Activated CD8-positive, alpha-beta memory T cell treated with anti-CD3 and anti-CD28 coated beads, Interleukin-2, amount 10 ng/mL, durations not matched to agents 7 days and 5 days (primary cell): Measurements from ENCODE around the gene CREB3L2. TPM values are rescaled to one million over a fixed set of nuclear protein-coding genes. Genes with fewer than 3 reads are reported as not detected.
"Not testable (repeated sequence)": the region's sequence is repeated elsewhere in the genome, so short reads cannot be mapped to it uniquely, and the experiment has no call there.

ENCODE experiments used
- ATAC-seq: fragments of 150-1000 bp; cut with Tn5 transposase; one replicate; pipeline ENCODE4 v1.10.0; 2021; ENCODE audit warnings: moderate library complexity
- CTCF ChIA-PET: fragments of 350-600 bp; sonication (Branson Sonifier 250); formaldehyde crosslinking; loops from one replicate; lab custom pipeline; 2021; ENCODE audit warnings: antibody characterized with exemption; lab: Charles Lee
- DNase-seq: peaks from one replicate; pipeline ENCODE4 v3.0.0-alpha.2; 2020
- H3K27ac Mint-ChIP-seq: one replicate; pipeline ENCODE4 v1.8.0; 2021; ENCODE audit warnings: mild to moderate bottlenecking, mixed read lengths
- H3K27me3 Mint-ChIP-seq: one replicate; pipeline ENCODE4 v1.8.0; 2021; ENCODE audit warnings: mixed read lengths
- H3K36me3 Mint-ChIP-seq: one replicate; pipeline ENCODE4 v1.8.0; 2021; ENCODE audit warnings: mild to moderate bottlenecking, mixed read lengths
- H3K4me1 Mint-ChIP-seq: one replicate; pipeline ENCODE4 v1.8.0; 2021; ENCODE audit warnings: mixed read lengths
- H3K4me3 Mint-ChIP-seq: one replicate; pipeline ENCODE4 v1.8.0; 2021; ENCODE audit warnings: mild to moderate bottlenecking, moderate library complexity, mixed read lengths
- H3K9me3 Mint-ChIP-seq: one replicate; pipeline ENCODE4 v1.8.0; 2022; ENCODE audit warnings: low read depth, mixed read lengths
- total RNA-seq, 2 experiments: library from RNA; stranded (reverse); gene quantifications; one replicate each; pipeline ENCODE4 v1.2.3, GENCODE V29; 2021

Gene CREB3L2
- total RNA-seq, 2 experiments from 2014 or later, result 24.0 to 29.0 TPM

DNA sequence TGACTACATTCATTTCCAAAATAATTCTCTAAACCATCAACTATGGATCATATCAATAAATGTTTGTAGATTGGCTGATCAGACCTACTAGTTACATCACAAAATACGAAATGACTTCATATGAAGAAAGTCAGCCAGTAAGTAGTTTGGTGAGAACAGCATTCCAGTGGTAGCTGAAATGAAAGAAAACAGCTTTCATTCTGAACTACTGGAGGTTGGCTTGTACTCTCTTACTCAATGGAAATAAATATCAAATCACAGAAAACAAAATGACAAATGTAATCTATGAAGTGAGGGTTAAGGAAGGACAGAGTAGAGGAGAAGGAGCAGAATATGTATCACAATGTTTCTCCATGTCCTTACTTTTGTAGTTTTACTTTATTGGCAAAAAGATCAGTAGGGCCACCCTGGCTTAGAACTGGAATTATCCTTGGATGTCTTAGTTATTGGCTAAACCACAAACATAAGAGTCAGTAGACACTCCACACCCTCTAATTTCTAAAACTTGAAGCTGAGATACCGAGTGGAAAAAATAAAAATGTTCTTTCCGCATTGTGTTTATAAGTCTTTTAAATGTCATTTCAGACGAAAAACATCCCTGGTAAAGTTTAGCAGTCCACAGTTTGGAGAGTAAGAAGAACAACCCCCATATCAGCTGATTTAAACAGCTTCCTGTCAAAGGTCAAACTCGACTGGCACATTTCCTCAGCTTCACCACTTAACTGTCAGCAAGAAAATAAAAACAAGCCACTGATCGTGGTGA, 81.1 kb downstream of the CREB3L2 start:
- CTCF ChIA-PET, result interaction anchor here (0.8 to 2.1 kb wide), 5 partner anchors 10 to 88 kb away, joined by 3 to 11 read pairs (median 5); partner anchors contain the start of gene CREB3L2
- no peaks in the 10 kb centered on the region for H3K27me3 Mint-ChIP-seq
- no peaks in the 10 kb centered on the region for H3K9me3 Mint-ChIP-seq
- peaks cover 27% of the 10 kb centered on the region for H3K36me3 Mint-ChIP-seq
- no peak overlapping the region for H3K4me3 Mint-ChIP-seq
- DNase-seq (no peak), ATAC-seq (no peak)
- peaks cover 25% of the 10 kb centered on the region for H3K4me1 Mint-ChIP-seq
- H3K27ac Mint-ChIP-seq, result no peak overlapping the region

DNA sequence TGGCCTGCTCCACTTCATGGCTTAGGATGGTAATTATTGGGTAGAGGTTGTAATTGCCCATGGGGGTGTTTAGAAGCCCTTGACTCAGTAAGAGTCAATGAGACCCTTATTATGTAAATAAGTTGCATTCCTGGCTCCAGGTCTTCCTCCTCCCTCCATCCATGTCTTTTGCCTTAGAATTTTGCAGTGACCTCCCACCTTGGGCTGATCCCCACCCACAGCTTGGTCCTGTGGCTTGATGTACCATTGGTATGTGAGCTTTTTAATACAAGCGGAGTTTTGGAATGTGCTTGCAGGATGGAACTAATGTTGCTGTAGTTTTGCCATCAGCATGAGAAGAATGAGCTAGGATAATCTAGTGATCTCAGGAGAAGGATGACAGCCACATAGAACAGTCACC, 81.9 kb downstream of the CREB3L2 start:
- Mint-ChIP-seq H3K4me3 (no peak overlapping the region), H3K27ac (no peak overlapping the region), H3K36me3 (peaks cover 23% of the 10 kb centered on the region), H3K4me1 (peaks cover 25% of the 10 kb centered on the region), H3K9me3 (no peaks in the 10 kb centered on the region), H3K27me3 (no peaks in the 10 kb centered on the region)
- DNase-seq, result no peak
- CTCF ChIA-PET, result interaction anchor here (1.8 to 2.1 kb wide), 3 partner anchors 16 to 89 kb away, joined by 3 to 11 read pairs (median 7); partner anchors contain the start of gene CREB3L2
- no peak for ATAC-seq

DNA sequence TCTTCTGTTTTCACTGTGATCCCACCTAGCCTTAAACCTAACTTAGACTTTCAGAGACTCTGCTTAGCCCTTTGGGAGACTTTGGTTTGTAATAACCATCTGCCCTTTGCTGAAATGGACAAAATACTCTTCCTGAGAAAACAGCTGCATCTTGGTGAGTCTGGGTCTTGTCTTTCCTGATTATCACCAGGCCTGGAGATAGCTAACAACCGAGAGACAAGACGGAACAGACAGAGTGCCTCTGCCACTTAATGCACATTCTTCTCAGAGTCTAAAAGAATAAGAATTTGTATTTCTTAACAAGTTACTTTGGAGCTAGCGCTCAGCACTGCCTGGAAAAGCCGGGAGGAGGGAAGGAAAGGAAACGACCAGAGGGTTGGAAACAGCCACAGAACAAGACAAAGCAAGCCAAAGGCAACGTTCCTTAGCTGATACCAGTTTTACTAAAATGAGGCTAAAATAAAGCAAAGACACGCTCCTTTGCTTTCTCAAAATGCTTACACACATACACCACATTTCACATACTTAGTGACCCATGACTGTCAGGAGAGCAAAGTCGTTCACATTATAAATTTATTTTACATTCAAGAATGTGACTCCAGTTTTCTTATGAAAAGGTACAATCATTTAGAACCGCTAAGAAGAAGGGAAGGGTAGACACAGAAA, 84.8 kb downstream of the CREB3L2 start:
- H3K4me3 Mint-ChIP-seq, result no peak overlapping the region
- no peak for DNase-seq
- H3K4me1 Mint-ChIP-seq, result peaks cover 17% of the 10 kb centered on the region
- CTCF ChIA-PET, result interaction anchor here (4.0 kb wide), 1 partner anchor 13 kb away, joined by 18 read pairs; no protein-coding TSS in a partner anchor
- H3K27me3 Mint-ChIP-seq, result no peaks in the 10 kb centered on the region
- no peaks in the 10 kb centered on the region for H3K9me3 Mint-ChIP-seq
- H3K27ac Mint-ChIP-seq, result no peak overlapping the region
- no peak for ATAC-seq
- H3K36me3 Mint-ChIP-seq, result peaks cover 24% of the 10 kb centered on the region

DNA sequence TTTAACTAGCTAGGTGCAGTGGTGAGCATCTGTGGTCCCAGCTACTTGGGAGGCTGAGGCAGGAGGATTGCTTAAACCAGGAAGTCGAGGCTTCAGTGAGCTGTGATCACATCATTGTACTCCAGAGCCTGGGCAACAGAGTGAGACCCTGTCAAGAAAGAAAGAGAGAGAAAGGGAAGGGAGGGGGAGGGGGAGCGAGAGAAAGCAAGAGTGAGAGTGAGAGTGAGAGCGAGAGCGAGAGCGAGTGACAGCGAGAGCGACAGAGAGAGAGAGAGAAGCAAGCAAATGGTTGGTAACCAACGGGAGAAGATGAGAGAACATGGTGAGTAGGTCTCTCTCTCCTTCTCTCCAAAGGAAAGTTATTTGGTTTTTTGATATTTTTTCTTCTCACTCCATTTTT, 85.3 kb downstream of the CREB3L2 start:
- Mint-ChIP-seq H3K4me1 (peaks cover 15% of the 10 kb centered on the region), H3K4me3 (no peak overlapping the region), H3K27me3 (no peaks in the 10 kb centered on the region), H3K9me3 (no peaks in the 10 kb centered on the region), H3K36me3 (peaks cover 22% of the 10 kb centered on the region), H3K27ac (no peak overlapping the region)
- no peak for DNase-seq
- CTCF ChIA-PET, result interaction anchor here (4.0 kb wide), 1 partner anchor 12 kb away, joined by 18 read pairs; no protein-coding TSS in a partner anchor
- ATAC-seq, result no peak

DNA sequence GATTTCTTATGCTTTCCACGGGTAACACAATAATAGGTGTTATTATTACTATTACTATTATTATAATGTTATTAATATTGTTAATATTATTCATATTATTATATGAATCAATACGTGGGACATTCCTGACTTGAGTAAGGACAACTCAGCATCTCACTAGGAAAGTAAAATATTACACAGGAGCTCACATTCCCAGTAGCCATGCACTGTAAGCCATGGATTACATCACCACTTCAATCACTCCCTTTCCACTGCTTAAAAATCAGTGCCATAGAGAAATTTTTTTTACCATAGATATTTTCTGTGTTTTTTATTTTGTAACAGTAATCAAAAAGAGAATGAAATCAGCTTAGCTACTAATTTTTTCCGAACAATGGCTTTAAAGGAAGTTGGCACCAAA, 86.6 kb downstream of the CREB3L2 start:
- Mint-ChIP-seq H3K4me3 (no peak overlapping the region), H3K4me1 (peaks cover 5% of the 10 kb centered on the region), H3K9me3 (no peaks in the 10 kb centered on the region), H3K27ac (no peak overlapping the region), H3K36me3 (peaks cover 17% of the 10 kb centered on the region), H3K27me3 (no peaks in the 10 kb centered on the region)
- no peak for ATAC-seq
- CTCF ChIA-PET, result interaction anchor here (4.0 kb wide), 1 partner anchor 11 kb away, joined by 18 read pairs; no protein-coding TSS in a partner anchor
- no peak for DNase-seq

DNA sequence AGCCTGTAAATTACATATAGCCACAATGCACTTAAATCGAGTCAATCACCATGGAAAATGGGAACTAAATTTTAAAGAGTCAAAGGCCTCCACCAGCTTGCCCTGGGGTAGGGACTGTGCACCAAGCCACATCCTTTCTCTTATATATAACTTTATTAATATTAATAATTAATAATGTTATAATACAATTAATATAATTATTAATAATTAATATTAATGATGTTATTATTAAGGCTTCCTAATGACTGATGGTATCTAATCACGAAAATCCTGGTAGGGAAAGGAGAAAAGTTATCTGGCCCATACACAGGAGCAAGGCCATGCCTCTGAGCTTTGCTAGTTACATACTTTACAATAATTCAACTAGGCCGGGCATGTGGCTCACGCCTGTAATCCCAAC, 87.9 kb downstream of the CREB3L2 start:
- Mint-ChIP-seq H3K27ac (no peak overlapping the region), H3K27me3 (no peaks in the 10 kb centered on the region), H3K4me1 (peaks cover 5% of the 10 kb centered on the region), H3K36me3 (peaks cover 19% of the 10 kb centered on the region), H3K9me3 (no peaks in the 10 kb centered on the region), H3K4me3 (no peak overlapping the region)
- no peak for ATAC-seq
- DNase-seq, result no peak
- CTCF ChIA-PET, result interaction anchor here (0.6 to 4.0 kb wide), 3 partner anchors 9 to 809 kb away, joined by 3 to 18 read pairs (median 9); partner anchors contain the start of gene CREB3L2

DNA sequence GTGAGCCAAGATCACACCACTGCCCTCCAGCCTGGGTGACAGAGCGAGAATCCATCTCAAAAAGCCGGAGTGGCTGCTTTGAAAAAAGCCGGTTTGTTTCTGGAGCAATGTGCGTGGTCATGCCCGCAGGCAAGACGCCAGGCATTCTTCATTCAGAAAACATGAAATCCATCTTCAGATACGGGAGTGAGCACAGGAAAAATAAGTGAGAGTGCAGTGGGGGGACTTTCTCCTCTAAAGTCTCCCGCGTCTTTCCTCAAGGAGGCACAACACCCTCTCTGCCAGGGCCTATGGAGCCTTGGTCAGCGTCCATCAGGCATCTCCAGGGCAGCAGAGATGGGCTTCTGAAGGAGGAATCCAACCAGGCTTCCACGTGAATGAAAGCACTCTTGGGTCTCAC, 92.8 kb downstream of the CREB3L2 start:
- no peaks in the 10 kb centered on the region for H3K27me3 Mint-ChIP-seq
- no peak for ATAC-seq
- H3K4me3 Mint-ChIP-seq, result no peak overlapping the region
- DNase-seq, result no peak
- CTCF ChIA-PET, result interaction anchor here (1.3 kb wide), 1 partner anchor 93 kb away, joined by 3 read pairs; no protein-coding TSS in a partner anchor
- peaks cover 7% of the 10 kb centered on the region for H3K4me1 Mint-ChIP-seq
- H3K27ac Mint-ChIP-seq, result no peak overlapping the region
- no peaks in the 10 kb centered on the region for H3K9me3 Mint-ChIP-seq
- peaks cover 33% of the 10 kb centered on the region for H3K36me3 Mint-ChIP-seq

DNA sequence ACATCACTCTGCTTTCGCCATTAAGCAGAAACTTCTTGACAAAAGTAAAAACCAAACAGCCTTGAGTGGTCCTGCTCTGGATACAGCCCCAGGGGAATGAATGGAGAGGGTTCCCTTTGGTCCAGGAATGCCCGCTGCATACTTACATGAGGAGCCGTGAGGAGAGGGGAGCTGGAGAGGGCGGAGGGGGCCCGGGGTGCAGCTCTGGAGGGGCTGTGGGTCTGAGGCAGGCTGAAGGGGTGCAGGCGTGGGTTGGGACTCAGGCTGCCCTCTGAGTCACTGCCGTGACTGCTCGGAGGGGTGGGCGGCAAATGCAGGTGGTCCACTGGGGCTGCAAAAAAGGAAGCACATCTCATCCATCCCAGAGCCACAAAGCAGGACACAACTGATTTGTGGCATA, 93.8 kb downstream of the CREB3L2 start:
- Mint-ChIP-seq H3K4me3 (no peak overlapping the region), H3K36me3 (peaks cover 34% of the 10 kb centered on the region), H3K4me1 (peaks cover 14% of the 10 kb centered on the region), H3K27ac (no peak overlapping the region), H3K27me3 (no peaks in the 10 kb centered on the region), H3K9me3 (no peaks in the 10 kb centered on the region)
- CTCF ChIA-PET, result interaction anchor here (1.3 to 8.8 kb wide), 2 partner anchors 94 to 96 kb away, joined by 3 to 256 read pairs; partner anchors contain the start of gene CREB3L2
- DNase-seq (no peak), ATAC-seq (no peak)

DNA sequence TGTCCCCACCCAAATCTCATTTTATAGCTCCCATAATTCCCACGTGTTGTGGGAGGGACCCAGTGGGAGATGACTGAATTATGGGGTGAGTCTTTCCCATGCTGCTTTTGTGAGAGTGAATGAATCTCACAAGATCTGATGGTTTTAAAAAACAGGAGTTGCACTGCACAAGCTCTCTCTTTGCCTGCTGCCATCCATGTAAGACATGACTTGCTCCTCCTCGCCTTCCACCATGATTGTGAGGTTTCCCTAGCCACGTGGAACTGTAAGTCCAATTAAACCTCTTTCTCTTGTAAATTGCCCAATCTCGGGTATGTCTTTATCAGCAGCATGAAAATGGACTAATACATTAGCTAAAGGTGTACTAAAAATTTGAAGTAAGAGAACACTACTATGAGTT, 95.2 kb downstream of the CREB3L2 start:
- ATAC-seq, H3K27ac Mint-ChIP-seq, H3K9me3 Mint-ChIP-seq, DNase-seq, H3K27me3 Mint-ChIP-seq, H3K4me3 Mint-ChIP-seq: not testable (repeated sequence)
- Mint-ChIP-seq H3K4me1 (peaks cover 14% of the 10 kb centered on the region), H3K36me3 (peaks cover 29% of the 10 kb centered on the region)
- CTCF ChIA-PET, result interaction anchor here (2.0 to 8.8 kb wide), 3 partner anchors 9 to 110 kb away, joined by 6 to 256 read pairs (median 18); partner anchors contain the start of gene CREB3L2

DNA sequence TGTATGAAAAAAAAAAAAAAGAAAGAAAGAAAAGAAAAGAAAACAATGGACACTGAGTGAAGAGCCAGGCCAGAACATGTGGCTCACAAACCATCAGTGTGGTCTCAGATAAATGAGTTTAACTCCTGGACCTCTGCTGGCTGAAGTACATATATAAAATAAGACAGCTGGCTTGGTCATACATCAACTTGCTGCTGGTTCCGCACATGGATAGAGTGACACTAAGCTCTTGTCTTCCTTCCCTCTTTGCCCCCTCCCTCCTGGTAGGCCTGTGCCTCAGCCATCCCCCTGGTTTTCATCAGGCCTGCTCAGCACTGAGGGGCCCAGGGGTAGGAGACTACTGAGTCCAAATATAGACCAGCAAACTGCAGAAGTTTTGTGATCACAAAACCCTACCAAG, 97.1 kb downstream of the CREB3L2 start:
- Mint-ChIP-seq H3K27ac (no peak overlapping the region), H3K27me3 (no peaks in the 10 kb centered on the region), H3K9me3 (no peaks in the 10 kb centered on the region), H3K4me1 (peaks cover 14% of the 10 kb centered on the region), H3K36me3 (peaks cover 32% of the 10 kb centered on the region), H3K4me3 (no peak overlapping the region)
- ATAC-seq, result no peak
- DNase-seq, result no peak
- CTCF ChIA-PET, result interaction anchor here (0.6 to 8.8 kb wide), 6 partner anchors 11 to 830 kb away, joined by 3 to 256 read pairs (median 8); partner anchors contain the start of gene CREB3L2

DNA sequence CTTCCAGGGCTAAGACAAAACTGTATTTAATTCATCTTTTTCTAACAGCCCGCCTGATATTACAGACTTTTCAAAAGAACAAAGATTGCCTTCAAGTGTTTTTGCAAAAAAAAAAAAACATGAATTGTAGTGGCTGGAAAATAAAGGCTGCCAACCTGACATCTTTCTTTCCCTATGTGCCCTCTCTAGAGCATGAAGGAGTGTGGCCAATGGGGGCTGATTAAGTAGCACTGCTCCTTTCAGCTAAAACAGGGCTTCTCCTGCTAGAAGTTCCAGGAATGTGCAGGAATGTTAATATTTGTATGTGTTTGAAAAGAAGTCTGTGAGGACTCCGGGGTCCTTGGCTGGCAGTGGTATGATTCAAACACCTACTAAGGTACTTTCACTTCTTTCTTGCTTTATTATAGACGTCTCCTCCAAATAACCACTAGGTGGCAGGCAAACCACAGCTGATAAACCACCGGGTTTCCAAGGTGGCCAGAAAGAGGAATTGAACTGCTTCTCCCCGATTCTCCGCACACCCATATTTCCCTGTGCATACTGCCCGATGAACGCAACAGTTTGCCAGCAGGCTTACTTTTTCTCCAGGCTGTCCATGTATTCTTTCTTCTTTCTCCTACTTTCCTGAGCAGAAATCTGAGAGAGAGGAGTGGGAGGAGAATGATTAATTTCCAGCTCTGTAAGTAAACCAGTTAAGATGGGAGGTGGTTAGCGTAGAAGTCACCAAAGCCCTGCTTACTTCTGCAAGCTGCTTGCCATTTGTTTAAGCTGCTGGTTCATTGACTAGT, 98.3 kb downstream of the CREB3L2 start:
- Mint-ChIP-seq H3K4me1 (peaks cover 24% of the 10 kb centered on the region), H3K27me3 (no peaks in the 10 kb centered on the region), H3K4me3 (no peak overlapping the region), H3K36me3 (peaks cover 30% of the 10 kb centered on the region), H3K9me3 (no peaks in the 10 kb centered on the region), H3K27ac (peak overlapping the region; percentile 32)
- ATAC-seq, result peak; percentile 73
- CTCF ChIA-PET, result interaction anchor here (0.6 to 8.8 kb wide), 23 partner anchors 9 to 837 kb away, joined by 3 to 256 read pairs (median 5); partner anchors contain the start of gene CREB3L2
- peak; percentile 76 for DNase-seq

DNA sequence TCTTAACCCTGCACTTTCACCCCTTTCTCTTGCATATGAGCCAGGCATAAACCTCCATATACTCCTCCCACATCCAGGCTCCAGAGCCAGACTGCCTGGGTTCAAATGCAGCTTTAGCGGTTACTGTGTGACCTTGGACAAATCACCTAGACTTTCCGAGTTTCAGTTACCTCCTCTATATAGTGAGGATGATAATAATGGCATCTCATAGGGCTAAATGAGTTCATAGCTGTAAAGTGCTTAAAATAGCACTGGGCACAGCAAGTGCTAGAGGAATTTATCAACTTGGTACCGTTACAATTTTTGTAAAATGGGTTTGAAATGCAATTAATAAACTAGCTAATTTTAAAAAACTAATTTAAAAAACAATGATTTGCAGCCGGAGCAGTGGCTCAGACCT, 101.7 kb downstream of the CREB3L2 start:
- Mint-ChIP-seq H3K9me3 (no peaks in the 10 kb centered on the region), H3K36me3 (peaks cover 19% of the 10 kb centered on the region), H3K27me3 (no peaks in the 10 kb centered on the region), H3K4me3 (no peak overlapping the region), H3K4me1 (peaks cover 36% of the 10 kb centered on the region), H3K27ac (no peak overlapping the region)
- DNase-seq (no peak), ATAC-seq (no peak)
- CTCF ChIA-PET, result interaction anchor here (0.8 to 8.8 kb wide), 8 partner anchors 9 to 246 kb away, joined by 3 to 256 read pairs (median 4); partner anchors contain the start of gene CREB3L2
